Neural progenitor cell (in vitro differentiated cells): ENCODE data around the gene TPST2. TPM values are rescaled to one million over a fixed set of nuclear protein-coding genes. Genes with fewer than 3 reads are reported as not detected.

Experiments used
- DNase-seq: peaks from one replicate; pipeline ENCODE4 v3.0.0-alpha.2; 2016; ENCODE audit warnings: low spot score
- H2AFZ ChIP-seq: fragments of 200-600 bp; sonication (generic); replicated peaks from 2 replicates; pipeline ENCODE4 v1.6.1; 2016; ENCODE audit warnings: antibody characterized with exemption
- H3F3A ChIP-seq: fragments of 200-600 bp; sonication (generic); 2 replicates; pipeline ENCODE4 v1.6.1; 2016; ENCODE audit warnings: antibody characterized with exemption, low read depth
- H3K27ac ChIP-seq: fragments of 200-600 bp; sonication (generic); 2 replicates; pipeline ENCODE4 v1.5.1; 2016; ENCODE audit warnings: mild to moderate bottlenecking
- H3K27me3 ChIP-seq: fragments of 200-600 bp; sonication (generic); 2 replicates; pipeline ENCODE4 v1.6.1; 2016; ENCODE audit warnings: mild to moderate bottlenecking, moderate library complexity
- H3K36me3 ChIP-seq: fragments of 200-600 bp; sonication (generic); 2 replicates; pipeline ENCODE4 v1.5.1; 2016
- H3K4me1 ChIP-seq: fragments of 200-600 bp; sonication (generic); 2 replicates; pipeline ENCODE4 v1.6.1; 2016; ENCODE audit warnings: mixed run types
- H3K4me2 ChIP-seq: fragments of 200-600 bp; sonication (generic); 2 replicates; pipeline ENCODE4 v1.6.1; 2016
- H3K4me3 ChIP-seq: fragments of 200-600 bp; sonication (generic); 2 replicates; pipeline ENCODE4 v1.5.1; 2016
- H3K79me2 ChIP-seq: fragments of 200-600 bp; sonication (generic); 2 replicates; pipeline ENCODE4 v1.6.1; 2016; ENCODE audit warnings: low read depth
- H3K9ac ChIP-seq: fragments of 200-600 bp; sonication (generic); 2 replicates; pipeline ENCODE4 v1.6.1; 2016
- H3K9me3 ChIP-seq: fragments of 200-600 bp; sonication (generic); 2 replicates; pipeline ENCODE4 v1.5.1; 2016; ENCODE audit warnings: low read depth
- H4K20me1 ChIP-seq: fragments of 200-600 bp; sonication (generic); 2 replicates; pipeline ENCODE4 v1.6.1; 2016; ENCODE audit warnings: low read depth
- H3K27ac Mint-ChIP-seq: 3 replicates; pipeline ENCODE4 v1.8.0; 2021; ENCODE audit warnings: mixed read lengths
- H3K27me3 Mint-ChIP-seq: 2 replicates; pipeline ENCODE4 v1.8.0; 2022; ENCODE audit warnings: low read depth, mild to moderate bottlenecking, inconsistent platforms, moderate library complexity, mixed read lengths; ENCODE audit not compliant: insufficient read depth
- H3K36me3 Mint-ChIP-seq: 3 replicates; pipeline ENCODE4 v1.8.0; 2021; ENCODE audit warnings: mixed read lengths
- H3K4me1 Mint-ChIP-seq: 3 replicates; pipeline ENCODE4 v1.8.0; 2021; ENCODE audit warnings: mixed read lengths
- H3K4me3 Mint-ChIP-seq: 3 replicates; pipeline ENCODE4 v1.8.0; 2021; ENCODE audit warnings: mild to moderate bottlenecking, moderate library complexity, mixed read lengths
- H3K9me3 Mint-ChIP-seq: 3 replicates; pipeline ENCODE4 v1.8.0; 2020; ENCODE audit warnings: mixed read lengths
- CTCF ChIP-seq: fragments of 200-600 bp; sonication (generic); IDR thresholded peaks from 2 replicates; pipeline ENCODE4 v1.5.1; 2017; ENCODE audit warnings: antibody characterized with exemption, mild to moderate bottlenecking
- EZH2 ChIP-seq: fragments of 200-600 bp; sonication (generic); IDR thresholded peaks from 2 replicates; pipeline ENCODE4 v1.6.1; 2017; ENCODE audit warnings: antibody characterized with exemption, mild to moderate bottlenecking, moderate library complexity
- EZH2phosphoT487 ChIP-seq: fragments of 200-600 bp; sonication (generic); IDR thresholded peaks from 2 replicates; pipeline ENCODE4 v1.6.1; 2017; ENCODE audit warnings: antibody characterized with exemption
- total RNA-seq: library from RNA; depleted of rRNA; stranded (reverse); fragments of >200 nt; gene quantifications from 2 replicates; pipeline ENCODE4 v1.2.3, GENCODE V29; 2015; ENCODE audit warnings: low replicate concordance

The TPST2 gene
- total RNA-seq, 1 donor from 2014 or later, result 31.7 TPM

- H3K9me3 Mint-ChIP-seq, result no peaks in the 10 kb centered on the region
- no peak for DNase-seq
- Histone ChIP-seq H3F3A (peaks cover 30% of the 10 kb centered on the region), H3K27me3 (peaks cover 14% of the 10 kb centered on the region), H3K27ac (no peak overlapping the region), H3K9me3 (no peaks in the 10 kb centered on the region), H3K4me3 (no peak overlapping the region), H3K79me2 (no peaks in the 10 kb centered on the region), H3K36me3 (no peaks in the 10 kb centered on the region), H3K4me1 (peaks cover 52% of the 10 kb centered on the region), H2AFZ (no peak overlapping the region), H4K20me1 (no peaks in the 10 kb centered on the region), H3K4me2 (no peak overlapping the region), H3K9ac (no peak overlapping the region)
- no peaks in the 10 kb centered on the region for H3K36me3 Mint-ChIP-seq
- no peak overlapping the region for H3K27ac Mint-ChIP-seq
- H3K4me1 Mint-ChIP-seq, result peaks cover 55% of the 10 kb centered on the region
- H3K4me3 Mint-ChIP-seq, result no peak overlapping the region
- H3K27me3 Mint-ChIP-seq, result peaks cover 27% of the 10 kb centered on the region
- TF ChIP-seq CTCF (no peak), EZH2 (no peak), EZH2phosphoT487 (no peak)
These were observed 28.5 kb upstream of the TPST2 start for GRCh38 chr22:26618455-26618854.

DNA sequence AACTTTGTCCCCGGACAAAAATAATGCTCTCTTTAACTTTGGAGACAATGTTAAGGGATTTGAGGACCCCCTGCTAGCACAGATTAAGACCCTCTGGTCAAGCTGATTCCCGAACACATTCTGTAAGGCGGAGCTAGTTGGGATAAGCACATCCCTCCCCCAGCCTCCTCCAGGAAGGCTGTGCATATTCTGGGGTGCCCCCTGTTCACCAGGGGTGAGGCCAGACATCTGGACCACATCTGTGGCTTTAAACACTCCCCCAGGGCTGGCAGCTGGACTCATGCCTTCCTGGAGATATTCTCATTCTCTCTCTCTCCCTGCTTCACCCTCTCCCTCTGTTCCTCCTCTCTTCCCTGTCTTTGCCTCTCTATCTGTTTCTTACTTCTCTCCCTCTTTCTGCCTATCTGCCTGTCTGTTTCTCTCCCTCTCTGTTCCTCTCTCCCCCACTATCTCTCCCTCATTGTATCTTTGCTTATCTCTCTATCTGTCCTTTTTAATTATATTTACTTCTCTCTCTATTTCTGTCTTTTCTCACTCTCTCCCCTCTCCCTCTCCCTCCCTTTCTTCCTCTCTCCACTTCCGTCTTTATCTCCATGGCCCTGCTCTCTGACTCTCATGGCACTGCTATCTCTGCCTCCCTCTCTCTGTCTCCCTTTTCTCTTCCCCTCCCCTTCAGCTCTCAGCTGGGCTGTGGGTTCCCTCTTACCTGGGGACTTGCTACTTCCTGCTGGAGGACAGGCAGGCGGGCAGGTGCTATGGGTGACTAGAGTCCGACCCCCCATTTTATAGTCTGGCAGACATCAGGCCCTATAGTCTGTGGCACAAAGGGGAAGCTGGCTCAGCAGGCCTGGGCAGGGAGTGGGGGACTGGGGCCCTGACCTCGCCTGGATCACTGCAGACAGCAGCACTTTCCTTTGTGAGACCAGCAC, 27.6 kb upstream of the TPST2 start, which contains the start of gene CRYBB1:
CRYBB1 (minus strand) TSS at position 757 of the 929 bp plus-strand sequence. CDS start 1,708 bp downstream, outside the sequence.
- TF ChIP-seq EZH2phosphoT487 (no peak), EZH2 (no peak), CTCF (no peak)
- H3K9me3 Mint-ChIP-seq, result no peaks in the 10 kb centered on the region
- no peak within 1 kb of the TSS for H3K4me3 Mint-ChIP-seq
- DNase-seq, result peak; percentile 87
- Histone ChIP-seq H4K20me1 (no peaks in the 10 kb centered on the region), H3F3A (peaks cover 30% of the 10 kb centered on the region), H3K9ac (no peak within 1 kb of the TSS), H3K27me3 (peaks cover 24% of the 10 kb centered on the region), H3K4me3 (no peak within 1 kb of the TSS), H3K79me2 (no peaks in the 10 kb centered on the region), H3K36me3 (no peaks in the 10 kb centered on the region), H3K9me3 (no peaks in the 10 kb centered on the region), H2AFZ (peak within 1 kb of the TSS; percentile 69), H3K27ac (peak within 1 kb of the TSS; percentile 4), H3K4me2 (peak within 1 kb of the TSS; percentile 68), H3K4me1 (peaks cover 52% of the 10 kb centered on the region)
- H3K27me3 Mint-ChIP-seq, result peaks cover 26% of the 10 kb centered on the region
- no peaks in the 10 kb centered on the region for H3K36me3 Mint-ChIP-seq
- peaks cover 65% of the 10 kb centered on the region for H3K4me1 Mint-ChIP-seq
- H3K27ac Mint-ChIP-seq, result peak within 1 kb of the TSS; percentile 70

DNA sequence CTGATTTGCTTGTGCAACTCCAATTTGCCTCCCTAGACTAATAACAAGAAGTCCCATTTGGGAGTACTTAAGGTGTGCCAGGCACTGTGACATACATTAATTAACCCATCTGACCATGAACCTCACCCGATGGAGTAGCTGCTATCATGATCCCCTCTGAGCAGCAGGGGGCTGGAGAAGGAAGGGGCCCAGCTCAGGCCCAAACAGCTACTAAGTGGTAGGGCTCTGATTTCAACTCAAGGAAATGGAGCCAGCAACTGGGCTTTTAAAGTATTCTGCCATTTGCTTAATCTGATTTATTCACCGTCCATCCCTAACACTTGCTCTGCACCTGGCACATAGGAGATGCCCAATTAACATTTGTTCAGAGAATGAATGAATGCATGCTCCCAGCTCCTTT, 26.7 kb upstream of the TPST2 start:
- H3K36me3 Mint-ChIP-seq, result no peaks in the 10 kb centered on the region
- Histone ChIP-seq H4K20me1 (no peaks in the 10 kb centered on the region), H3K9ac (no peak overlapping the region), H3K4me2 (peak overlapping the region; percentile 68), H3F3A (peaks cover 30% of the 10 kb centered on the region), H3K27ac (peak overlapping the region; percentile 4), H3K27me3 (peaks cover 28% of the 10 kb centered on the region), H3K9me3 (no peaks in the 10 kb centered on the region), H3K79me2 (no peaks in the 10 kb centered on the region), H3K4me3 (no peak overlapping the region), H3K36me3 (no peaks in the 10 kb centered on the region), H2AFZ (no peak overlapping the region), H3K4me1 (peaks cover 46% of the 10 kb centered on the region)
- peak; percentile 35 for DNase-seq
- TF ChIP-seq CTCF, result no peak
- TF ChIP-seq EZH2, result no peak
- TF ChIP-seq EZH2phosphoT487, result no peak
- H3K27me3 Mint-ChIP-seq, result peaks cover 20% of the 10 kb centered on the region
- H3K27ac Mint-ChIP-seq, result peak overlapping the region; percentile 23
- H3K9me3 Mint-ChIP-seq, result no peaks in the 10 kb centered on the region
- no peak overlapping the region for H3K4me3 Mint-ChIP-seq
- H3K4me1 Mint-ChIP-seq, result peaks cover 65% of the 10 kb centered on the region
